HEK293T (cell line): ENCODE data around the gene NKAIN2.

Source experiments
- ARNT ChIP-seq: fragments of 450-650 bp; IDR thresholded peaks from 2 replicates; pipeline ENCODE4 v1.6.1; 2017; ENCODE audit warnings: mild to moderate bottlenecking
- BHLHE40 ChIP-seq: fragments of 450-650 bp; IDR thresholded peaks from 2 replicates; pipeline ENCODE4 v1.6.1; 2016; ENCODE audit warnings: mild to moderate bottlenecking, moderate library complexity, borderline replicate concordance
- FOXK2 ChIP-seq: fragments of 450-650 bp; IDR thresholded peaks from 2 replicates; pipeline ENCODE4 v1.6.1; 2016; ENCODE audit warnings: mild to moderate bottlenecking
- FOXM1 ChIP-seq: fragments of 450-650 bp; IDR thresholded peaks from 2 replicates; pipeline ENCODE4 v1.6.1; 2017; ENCODE audit warnings: mild to moderate bottlenecking, borderline replicate concordance
- HDGF ChIP-seq: fragments of 450-650 bp; IDR thresholded peaks from 2 replicates; pipeline ENCODE4 v1.6.1; 2017; ENCODE audit warnings: antibody characterized with exemption, borderline replicate concordance
- NFRKB ChIP-seq: fragments of 450-650 bp; IDR thresholded peaks from 2 replicates; pipeline ENCODE4 v1.6.1; 2016; ENCODE audit warnings: mild to moderate bottlenecking, moderate library complexity
- SP1 ChIP-seq: fragments of 450-650 bp; IDR thresholded peaks from 2 replicates; pipeline ENCODE4 v1.6.1; 2017
- SUZ12 ChIP-seq: fragments of 450-650 bp; IDR thresholded peaks from 2 replicates; pipeline ENCODE4 v1.6.1; 2016; ENCODE audit warnings: mild to moderate bottlenecking
- ZNF384 ChIP-seq: fragments of 450-650 bp; IDR thresholded peaks from 2 replicates; pipeline ENCODE4 v1.6.1; 2016
- TF ChIP-seq, protein P1 (sequence below): fragments of 450-650 bp; IDR thresholded peaks from 2 replicates; pipeline ENCODE4 v1.6.1; 2016

DNA sequence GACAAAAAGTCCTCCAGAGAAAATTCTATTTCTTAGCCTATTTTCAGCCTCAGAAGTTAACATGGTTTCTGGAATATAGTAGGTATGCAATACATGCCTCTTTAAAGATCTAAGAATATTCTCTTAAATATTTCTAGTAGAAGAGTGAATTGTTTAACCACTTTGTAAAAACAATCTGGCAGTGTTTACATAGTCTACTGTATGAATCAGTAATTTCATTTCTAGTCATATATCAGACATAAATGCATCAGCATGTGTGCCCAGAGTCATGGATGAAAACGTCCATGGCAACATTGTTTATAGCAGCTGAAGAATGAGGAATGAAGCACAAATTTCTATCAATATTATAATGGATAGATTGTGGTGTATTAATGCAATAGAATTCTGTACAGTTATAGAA is 124.9 kb downstream of the NKAIN2 start:
- TF ChIP-seq NFRKB (no peak), FOXM1 (no peak), BHLHE40 (no peak), SP1 (no peak), ARNT (no peak), HDGF (no peak), ZNF384 (no peak), FOXK2 (no peak), SUZ12 (no peak)
- TF ChIP-seq, protein P1, sequence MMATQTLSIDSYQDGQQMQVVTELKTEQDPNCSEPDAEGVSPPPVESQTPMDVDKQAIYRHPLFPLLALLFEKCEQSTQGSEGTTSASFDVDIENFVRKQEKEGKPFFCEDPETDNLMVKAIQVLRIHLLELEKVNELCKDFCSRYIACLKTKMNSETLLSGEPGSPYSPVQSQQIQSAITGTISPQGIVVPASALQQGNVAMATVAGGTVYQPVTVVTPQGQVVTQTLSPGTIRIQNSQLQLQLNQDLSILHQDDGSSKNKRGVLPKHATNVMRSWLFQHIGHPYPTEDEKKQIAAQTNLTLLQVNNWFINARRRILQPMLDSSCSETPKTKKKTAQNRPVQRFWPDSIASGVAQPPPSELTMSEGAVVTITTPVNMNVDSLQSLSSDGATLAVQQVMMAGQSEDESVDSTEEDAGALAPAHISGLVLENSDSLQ, result no peak
